GM10847 (cell line): ENCODE measurements around the gene HMCES.

Experiments used
- POLR2A ChIP-seq: IDR thresholded peaks from 2 replicates; pipeline ENCODE4 v1.6.1; 2011; ENCODE audit not compliant: insufficient read length; ENCODE audit errors: extremely low read depth

Gene HMCES

DNA sequence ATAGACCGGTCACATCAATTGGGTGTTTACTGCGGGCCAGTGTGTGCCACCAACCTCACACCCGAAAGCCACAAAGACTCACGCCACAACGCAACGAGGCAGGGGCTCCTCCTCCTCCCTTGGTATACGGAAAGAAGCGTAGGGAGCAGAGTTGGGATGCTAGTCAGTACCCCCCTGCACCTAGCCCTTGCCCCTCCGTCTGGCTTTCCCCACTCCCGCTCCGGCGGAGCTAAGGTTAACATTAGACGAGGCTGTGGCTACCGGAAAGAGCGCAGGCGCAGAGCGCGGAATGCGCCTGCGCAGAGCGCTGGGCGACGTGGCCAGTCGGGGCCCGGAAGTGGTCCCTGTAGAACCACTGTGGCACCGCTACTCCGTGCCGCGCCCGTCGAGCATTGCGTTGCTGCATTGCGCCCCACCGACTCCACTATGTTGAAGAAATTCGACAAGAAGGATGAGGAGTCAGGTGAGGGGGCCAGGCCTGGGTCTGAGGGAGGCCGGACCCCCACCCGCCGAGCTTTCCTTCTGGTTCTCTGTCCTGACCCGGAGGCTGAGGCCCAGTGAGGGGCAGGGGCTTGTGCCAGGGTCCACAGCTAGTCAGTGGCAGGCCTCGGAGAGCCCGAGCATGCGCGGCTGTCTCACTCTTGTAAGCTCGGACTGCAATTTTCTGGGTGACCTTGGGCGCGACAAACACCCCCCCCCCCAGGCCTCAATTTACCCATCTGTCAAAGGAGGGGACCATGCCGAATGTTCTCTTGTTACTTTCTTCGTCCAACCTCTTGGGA lies 29.2 kb upstream of the HMCES start, which contains the start of gene COPG1:
Gene COPG1 (plus strand): TSS at position 323 of the 782 bp plus-strand sequence. CDS start 104 bp downstream, at position 427.
- TF ChIP-seq POLR2A, result peak; percentile 95

DNA sequence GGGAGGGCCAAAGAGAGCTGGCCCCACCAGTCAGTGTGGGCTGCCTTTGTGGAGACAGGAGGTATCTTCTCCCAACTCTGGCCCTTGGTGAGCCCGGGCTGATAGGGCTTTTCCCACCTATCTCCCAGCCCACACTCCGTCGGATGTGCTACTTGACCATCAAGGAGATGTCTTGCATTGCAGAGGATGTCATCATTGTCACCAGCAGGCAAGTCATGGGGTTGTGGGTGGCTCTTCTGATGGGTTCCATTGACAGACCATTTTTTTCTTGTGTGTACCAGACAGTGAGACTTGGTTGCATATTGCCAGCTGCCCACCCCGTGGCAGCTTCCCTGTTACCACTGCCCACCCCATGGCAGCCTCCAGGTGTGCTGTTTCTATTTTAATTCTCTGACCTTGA lies 25.9 kb upstream of the HMCES start:
- no peak for TF ChIP-seq POLR2A

DNA sequence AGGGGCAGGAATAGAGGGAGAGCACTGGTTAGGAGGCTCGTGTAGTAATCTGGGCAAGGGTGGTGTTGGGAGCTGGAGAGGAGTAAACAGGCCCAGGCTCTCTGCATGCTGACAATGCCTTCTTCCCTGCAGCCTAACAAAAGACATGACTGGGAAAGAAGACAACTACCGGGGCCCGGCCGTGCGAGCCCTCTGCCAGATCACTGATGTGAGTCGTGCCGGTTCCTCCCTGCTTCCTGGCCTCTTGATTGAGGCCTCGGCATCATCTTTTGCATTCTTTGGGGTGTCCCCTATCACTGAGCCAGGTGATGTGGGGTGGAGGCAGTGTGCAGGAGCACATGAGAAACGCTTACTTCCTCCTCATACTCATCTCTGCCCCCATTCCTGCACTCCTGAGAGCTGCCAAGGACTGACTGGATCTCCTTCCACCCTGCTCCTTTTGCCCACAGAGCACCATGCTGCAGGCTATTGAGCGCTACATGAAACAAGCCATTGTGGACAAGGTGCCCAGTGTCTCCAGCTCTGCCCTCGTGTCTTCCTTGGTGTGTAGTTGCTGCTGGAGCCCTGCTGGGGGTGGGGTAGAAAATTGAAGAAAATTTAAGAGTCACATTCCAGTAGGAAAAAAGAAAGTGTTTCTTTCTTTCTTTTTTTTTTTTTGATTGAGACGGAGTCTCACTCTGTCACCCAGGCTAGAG lies 24.0 kb upstream of the HMCES start:
- no peak for TF ChIP-seq POLR2A

DNA sequence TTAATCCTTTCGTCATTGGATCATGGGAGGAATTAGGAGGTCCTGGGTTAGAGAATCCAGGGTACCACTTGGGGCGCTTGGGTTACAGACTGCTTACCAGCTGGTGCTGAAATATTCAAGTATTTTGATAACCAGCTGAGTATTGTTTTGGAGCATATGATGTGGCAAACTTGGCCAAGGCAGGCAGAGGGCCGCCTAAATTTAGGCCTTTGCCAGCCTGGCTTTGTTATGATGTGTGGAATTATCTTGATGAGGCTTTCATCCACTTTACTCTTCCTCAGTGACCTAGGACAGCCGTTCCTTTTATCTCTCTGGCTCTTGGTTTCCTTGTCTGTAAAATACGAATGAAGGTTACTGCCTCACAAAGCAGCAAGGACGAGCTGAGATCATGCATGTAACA lies 22.4 kb upstream of the HMCES start:
- no peak for TF ChIP-seq POLR2A

DNA sequence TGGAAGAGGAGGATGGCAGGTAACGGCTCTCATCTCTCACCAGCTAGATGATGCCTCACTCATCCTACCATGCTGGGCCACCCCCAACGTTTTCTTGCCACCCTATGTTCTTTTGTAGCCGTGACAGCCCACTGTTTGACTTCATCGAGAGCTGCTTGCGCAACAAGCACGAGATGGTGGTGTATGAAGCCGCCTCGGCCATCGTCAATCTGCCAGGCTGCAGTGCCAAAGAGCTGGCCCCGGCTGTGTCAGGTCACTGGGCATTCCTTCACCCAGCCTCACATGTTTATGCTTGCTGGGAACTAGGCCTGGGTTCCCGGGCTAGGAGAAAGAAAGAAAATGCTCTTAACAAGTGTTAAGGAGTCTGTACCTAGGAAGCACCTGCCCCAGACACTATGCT lies 21.1 kb upstream of the HMCES start:
- TF ChIP-seq POLR2A, result no peak

DNA sequence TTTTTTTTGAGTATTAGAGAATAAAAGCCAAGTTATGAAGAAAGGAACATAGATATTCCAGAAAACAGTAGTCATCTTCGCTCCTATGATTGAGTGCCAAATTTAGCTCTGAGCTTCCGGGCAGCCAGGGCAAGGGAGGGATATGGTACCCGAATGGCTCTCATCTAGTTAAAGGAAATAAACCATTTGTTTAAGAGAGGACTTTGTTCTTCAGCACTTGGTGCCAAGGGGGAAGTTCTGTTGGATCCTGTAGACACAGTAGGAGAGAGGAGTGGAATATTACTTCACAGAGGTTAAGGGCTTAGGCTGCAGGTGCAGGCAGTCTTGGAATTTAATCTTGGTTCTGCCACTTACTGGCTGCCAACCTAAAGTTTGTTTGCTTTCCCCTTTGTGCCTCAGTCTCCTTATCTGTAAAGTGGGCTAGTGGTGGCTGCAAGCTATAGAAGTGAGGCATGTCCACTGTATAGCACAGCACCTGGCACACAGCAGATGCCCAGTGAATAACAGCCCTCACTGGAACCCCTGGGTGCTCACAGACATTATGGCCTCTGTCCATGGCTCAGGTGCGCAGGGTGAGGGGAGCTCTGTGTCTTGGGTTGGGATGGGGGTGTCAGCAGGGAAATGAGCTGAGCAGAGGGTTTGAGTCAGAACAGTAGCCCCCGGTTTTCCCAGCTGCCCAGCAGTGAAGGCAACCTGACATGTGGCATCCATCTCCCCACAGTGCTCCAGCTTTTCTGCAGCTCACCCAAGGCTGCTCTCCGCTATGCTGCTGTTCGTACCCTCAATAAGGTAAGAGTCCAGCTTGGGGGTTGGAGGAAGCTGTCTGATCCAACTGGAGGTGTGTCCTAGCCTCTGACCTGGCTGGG lies 18.8 kb upstream of the HMCES start:
- no peak for TF ChIP-seq POLR2A

DNA sequence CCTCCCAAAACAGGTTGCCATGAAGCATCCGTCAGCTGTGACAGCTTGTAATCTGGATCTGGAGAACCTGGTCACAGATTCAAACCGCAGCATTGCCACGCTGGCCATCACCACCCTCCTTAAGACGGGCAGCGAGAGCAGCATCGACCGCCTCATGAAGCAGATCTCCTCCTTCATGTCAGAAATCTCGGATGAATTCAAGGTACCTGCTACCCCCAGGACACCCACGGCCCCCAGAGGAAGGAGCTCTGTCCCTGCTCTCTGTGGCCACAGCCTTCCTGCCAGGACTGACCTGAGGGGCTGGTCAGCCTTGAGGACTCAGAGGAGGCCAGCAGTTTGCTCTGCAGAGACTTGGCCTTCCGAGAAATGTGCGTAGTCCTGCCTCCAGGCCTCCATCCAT lies 18.1 kb upstream of the HMCES start:
- TF ChIP-seq POLR2A, result no peak

DNA sequence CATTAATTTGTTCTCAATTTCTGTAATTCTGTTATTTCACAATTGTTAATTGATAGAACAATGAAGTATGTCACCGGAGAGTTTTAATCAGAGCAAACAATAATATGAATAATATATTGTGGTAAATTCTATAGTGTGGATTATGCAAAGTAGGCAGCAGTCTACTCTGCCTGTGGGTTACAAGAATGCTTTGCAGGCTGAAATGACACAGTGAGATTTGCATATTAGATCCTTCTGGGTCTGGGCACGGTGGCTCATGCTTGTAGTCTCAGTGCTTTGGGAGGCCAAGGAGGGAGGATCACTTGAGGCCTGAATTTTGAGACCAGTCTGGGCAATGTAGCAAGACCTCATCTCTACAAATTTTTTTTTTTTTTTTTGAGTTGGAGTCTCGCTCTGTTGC lies 16.8 kb upstream of the HMCES start:
- no peak for TF ChIP-seq POLR2A

DNA sequence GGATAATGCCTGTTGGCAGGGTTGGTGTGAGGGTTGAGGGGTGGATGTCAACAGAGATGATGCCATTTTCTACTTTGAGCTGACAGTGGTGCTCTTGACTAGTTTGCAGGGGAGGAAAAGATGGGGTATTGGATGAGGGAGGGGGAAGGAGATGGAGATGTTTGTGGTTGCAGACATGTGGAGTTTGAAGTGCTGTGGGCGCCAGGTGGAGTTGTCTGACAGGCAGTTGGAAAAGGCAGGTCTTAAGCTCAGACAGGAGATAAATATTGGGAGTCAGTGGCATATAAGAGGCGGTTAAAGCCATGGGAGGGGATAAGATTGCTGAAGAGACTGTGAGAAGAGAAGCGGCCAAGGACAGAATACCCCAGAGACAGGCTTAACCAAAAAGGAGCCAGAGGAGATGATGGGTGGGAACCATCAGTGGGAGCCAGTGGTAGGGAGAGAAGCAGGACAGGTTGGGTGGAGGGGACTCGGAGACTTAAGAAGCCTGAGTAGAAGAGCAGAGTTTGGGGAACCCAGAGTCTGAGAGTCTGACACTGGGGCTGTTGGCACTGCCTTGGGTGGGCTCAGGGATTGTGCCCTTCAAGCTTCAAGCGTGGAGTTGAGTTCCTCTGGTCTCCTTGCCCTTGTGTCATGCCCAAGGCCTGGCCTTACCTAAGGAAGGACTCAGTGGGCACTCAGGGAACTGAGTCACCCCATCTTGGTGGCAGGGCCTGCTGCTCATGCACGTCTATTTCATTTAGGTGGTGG lies 15.3 kb upstream of the HMCES start:
- no peak for TF ChIP-seq POLR2A

DNA sequence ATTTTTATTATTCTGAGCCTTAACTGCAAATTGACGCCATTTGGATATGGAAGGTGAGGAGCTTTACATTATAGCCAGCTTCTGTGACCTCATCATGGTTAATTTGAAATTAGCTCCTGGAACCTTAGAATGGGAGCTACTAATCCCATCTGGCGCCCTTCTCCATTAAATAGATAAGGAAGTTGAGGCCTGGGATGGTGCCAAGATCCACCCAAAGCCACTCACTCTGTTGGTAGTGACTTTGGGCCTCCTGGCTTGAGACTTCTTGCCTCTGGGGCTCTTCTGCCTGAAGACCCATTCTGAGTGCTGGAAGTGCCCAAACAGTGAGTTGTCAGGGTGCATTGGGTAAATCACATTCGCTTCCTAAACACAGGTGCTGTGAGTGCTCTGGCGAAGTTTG lies 12.0 kb upstream of the HMCES start:
- TF ChIP-seq POLR2A, result no peak

DNA sequence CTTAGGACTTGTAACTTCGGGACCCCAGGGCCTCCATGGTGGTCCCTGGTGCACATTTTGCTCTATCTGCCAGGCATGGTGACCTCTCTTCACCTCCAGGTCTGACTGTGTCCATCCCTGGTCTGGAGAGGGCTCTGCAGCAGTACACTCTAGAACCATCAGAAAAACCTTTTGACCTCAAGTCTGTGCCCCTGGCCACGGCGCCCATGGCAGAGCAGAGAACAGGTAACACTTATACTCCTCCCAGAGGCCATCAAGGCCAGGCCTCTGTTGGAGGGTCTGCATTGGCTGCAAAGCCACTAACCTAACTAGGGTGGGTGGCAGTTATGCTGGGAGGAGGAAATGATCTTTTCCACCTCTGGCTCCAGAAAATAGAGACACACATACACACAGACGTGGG lies 10.3 kb upstream of the HMCES start:
- no peak for TF ChIP-seq POLR2A

DNA sequence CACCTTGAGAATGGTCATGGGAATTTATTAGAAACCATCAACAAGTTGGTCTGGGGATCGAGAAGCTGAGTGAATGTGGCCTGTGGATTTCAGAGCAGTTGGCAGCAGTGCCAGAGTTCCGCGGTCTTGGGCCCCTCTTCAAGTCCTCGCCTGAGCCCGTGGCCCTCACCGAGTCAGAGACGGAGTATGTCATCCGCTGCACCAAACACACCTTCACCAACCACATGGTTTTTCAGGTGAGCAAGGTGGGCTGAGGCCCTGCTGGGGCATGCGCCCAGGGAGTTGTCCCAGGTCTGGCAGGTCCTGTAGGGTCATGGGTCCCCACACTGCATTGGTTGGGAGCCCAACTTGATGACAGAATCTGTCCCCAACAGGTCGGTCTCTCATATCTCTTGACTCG lies 7.0 kb upstream of the HMCES start:
- no peak for TF ChIP-seq POLR2A

DNA sequence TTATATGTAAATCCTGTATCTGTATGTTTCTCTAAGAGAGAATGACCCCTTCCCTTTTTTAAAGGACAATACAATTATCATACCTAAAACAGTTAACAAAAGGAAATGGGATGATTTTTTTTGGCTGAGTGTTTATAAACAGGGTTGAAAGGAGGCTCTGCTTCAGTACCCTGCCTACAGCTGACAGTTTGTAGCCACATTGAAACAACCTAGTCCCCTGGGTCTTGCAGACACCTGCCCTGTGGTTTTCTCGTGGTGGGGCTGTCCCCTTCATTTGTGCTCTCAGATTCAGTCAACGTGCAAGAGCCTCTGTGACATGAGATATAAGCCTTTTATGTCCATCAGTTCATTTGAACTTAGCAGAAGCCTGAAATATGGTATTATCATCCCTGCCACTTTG lies 2.3 kb upstream of the HMCES start:
- no peak for TF ChIP-seq POLR2A

DNA sequence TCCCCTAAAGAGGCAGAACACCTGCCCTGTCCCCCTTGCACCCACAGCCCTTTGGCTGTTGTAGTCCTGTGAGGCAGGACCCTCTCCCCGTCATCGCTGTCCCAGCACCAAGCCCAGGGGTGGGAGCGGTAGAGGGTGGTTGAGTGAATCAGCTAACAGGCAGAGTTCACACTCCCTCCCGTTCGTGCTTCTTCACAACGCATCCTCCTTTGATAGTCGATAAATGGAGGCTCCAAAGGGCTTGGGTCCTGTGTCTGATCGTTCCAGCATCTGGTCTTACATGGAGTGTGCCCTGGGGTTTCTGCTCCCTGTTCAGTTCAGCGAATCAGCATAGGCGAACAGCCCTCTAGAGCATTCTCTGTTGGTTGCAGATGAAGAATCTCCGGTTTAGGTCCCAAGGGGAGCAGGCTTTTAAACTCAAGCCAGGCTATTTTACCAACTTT lies 820 bp upstream of the HMCES start:
- TF ChIP-seq POLR2A, result no peak
